H4 (cell line): ENCODE results near the gene ZNF615. TPM values are rescaled to one million over a fixed set of nuclear protein-coding genes. Genes with fewer than 3 reads are reported as not detected.
A peak's percentile ranks its signal among the peaks of the same experiment; 100 is the strongest.
"Not testable (repeated sequence)": the region's sequence is repeated elsewhere in the genome, so short reads cannot be mapped to it uniquely, and the experiment has no call there.

ENCODE experiments used
- DNase-seq: peaks from one replicate; pipeline ENCODE4 v3.0.0-alpha.2; 2015; ENCODE audit warnings: low spot score
- total RNA-seq: library from RNA; depleted of rRNA; stranded (reverse); fragments of >200 nt; shearing (Covaris generic); gene quantifications from 2 replicates; pipeline ENCODE4 v1.2.3, GENCODE V29; 2014; rRNA removed

The ZNF615 gene
- 12.0 and 14.8 TPM in 2 replicates for total RNA-seq

- DNase-seq, result peak; percentile 90
Measured at GRCh38 chr19:52007806-52008557, at the start of gene ZNF615. TSS of gene ZNF615 (minus strand) at chr19:52008211. CDS start at chr19:52003711, 4,500 bp downstream.

GRCh38 chr19:52056480-52056879 is 48.5 kb upstream of the ZNF615 start:
- not testable (repeated sequence) for DNase-seq

GRCh38 chr19:52051736-52052135 is 43.7 kb upstream of the ZNF615 start:
- DNase-seq, result not testable (repeated sequence)

- peak; percentile 98 for DNase-seq
Measured at GRCh38 chr19:52048555-52049501, 40.8 kb upstream of the ZNF615 start, which contains the start of gene ZNF432. TSS of gene ZNF432 (minus strand) at chr19:52048838. CDS start at chr19:52046868, 1,970 bp downstream.

GRCh38 chr19:52039169-52039568 is 31.2 kb upstream of the ZNF615 start:
- no peak for DNase-seq

GRCh38 chr19:52034051-52034728 is 26.2 kb upstream of the ZNF615 start:
- DNase-seq, result peak; percentile 40

- no peak for DNase-seq
Measured at GRCh38 chr19:52028780-52029123, 20.7 kb upstream of the ZNF615 start.

- peak; percentile 94 for DNase-seq
Measured at GRCh38 chr19:52028027-52028779, 20.2 kb upstream of the ZNF615 start, which contains the start of gene ZNF614. TSS of gene ZNF614 (minus strand) at chr19:52028379. CDS start at chr19:52025745, 2,634 bp downstream.

GRCh38 chr19:52026255-52026990 is 18.4 kb upstream of the ZNF615 start:
- not testable (repeated sequence) for DNase-seq

- not testable (repeated sequence) for DNase-seq
Measured at GRCh38 chr19:52024478-52024877, 16.5 kb upstream of the ZNF615 start.

GRCh38 chr19:52022193-52022592 is 14.2 kb upstream of the ZNF615 start:
- DNase-seq, result no peak

- DNase-seq, result no peak
Measured at GRCh38 chr19:52020506-52020905, 12.5 kb upstream of the ZNF615 start.

- DNase-seq, result no peak
Measured at GRCh38 chr19:52010674-52011073, 2.7 kb upstream of the ZNF615 start.

- DNase-seq, result no peak
Measured at GRCh38 chr19:52007451-52007805, 583 bp downstream of the ZNF615 start.

- no peak for DNase-seq
Measured at GRCh38 chr19:51994048-51994644, 13.9 kb downstream of the ZNF615 start.

- DNase-seq, result no peak
Measured at GRCh38 chr19:51993422-51993821, 14.6 kb downstream of the ZNF615 start.

GRCh38 chr19:51986309-51987291 is 21.4 kb downstream of the ZNF615 start, which contains the start of gene ZNF350:
TSS of gene ZNF350 (minus strand) at chr19:51986840. CDS start at chr19:51974360, 12,480 bp downstream.
- DNase-seq, result peak; percentile 99

GRCh38 chr19:51983361-51983760 is 24.6 kb downstream of the ZNF615 start:
- no peak for DNase-seq

GRCh38 chr19:51980926-51981325 is 27.1 kb downstream of the ZNF615 start:
- not testable (repeated sequence) for DNase-seq
